Stimulated activated CD4-positive, alpha-beta T cell treated with anti-CD3 and anti-CD28 coated beads, Interleukin-4, amount 100 ng/mL, for 48 hours (primary cell): ENCODE results near the gene CTBP1.
"Not testable (repeated sequence)": the region's sequence is repeated elsewhere in the genome, so short reads cannot be mapped to it uniquely, and the experiment has no call there.

ENCODE experiments used
- DNase-seq, 2 donors: peaks; one replicate each; pipeline ENCODE4 v3.0.0-alpha.2; 2020; ENCODE audit warnings: low read depth in 2 of 2

The CTBP1 gene

GRCh38 chr4:1237981-1238675 is 10.8 kb downstream of the CTBP1 start:
- DNase-seq: no peak

- DNase-seq: not testable (repeated sequence)
These were observed 11.7 kb downstream of the CTBP1 start for GRCh38 chr4:1237261-1237660.

- not testable (repeated sequence) for DNase-seq
These were observed 12.1 kb downstream of the CTBP1 start for GRCh38 chr4:1236836-1237235.

- DNase-seq: no peak
These were observed 12.8 kb downstream of the CTBP1 start for GRCh38 chr4:1236103-1236641.

GRCh38 chr4:1235381-1236102 is 13.4 kb downstream of the CTBP1 start:
- DNase-seq: no peak

- DNase-seq: no peak
These were observed 14.1 kb downstream of the CTBP1 start for GRCh38 chr4:1234811-1235292.

- no peak for DNase-seq
These were observed 14.6 kb downstream of the CTBP1 start for GRCh38 chr4:1234309-1234695.

GRCh38 chr4:1233641-1234308 is 15.2 kb downstream of the CTBP1 start:
- no peak for DNase-seq

GRCh38 chr4:1232661-1233621 is 16.0 kb downstream of the CTBP1 start:
- no peak for DNase-seq

- no peak for DNase-seq
These were observed 17.1 kb downstream of the CTBP1 start for GRCh38 chr4:1231637-1232360.

- DNase-seq: no peak
These were observed 17.8 kb downstream of the CTBP1 start for GRCh38 chr4:1230971-1231636.

GRCh38 chr4:1230316-1230715 is 18.6 kb downstream of the CTBP1 start:
- DNase-seq: no peak

GRCh38 chr4:1229117-1229849 is 19.6 kb downstream of the CTBP1 start:
- no peak for DNase-seq

GRCh38 chr4:1227816-1228215 is 21.1 kb downstream of the CTBP1 start:
- DNase-seq: no peak

- DNase-seq: no peak
These were observed 22.3 kb downstream of the CTBP1 start for GRCh38 chr4:1226598-1226997.

GRCh38 chr4:1226144-1226481 is 22.8 kb downstream of the CTBP1 start:
- DNase-seq: no peak

- DNase-seq: no peak
These were observed 23.4 kb downstream of the CTBP1 start for GRCh38 chr4:1225272-1226143.
